GM12878 (cell line): ENCODE results near the gene BLACAT1. TPM values are rescaled to one million over a fixed set of nuclear protein-coding genes. Genes with fewer than 3 reads are reported as not detected.

Experiments
- ATAC-seq: fragments of 200-7000 bp; cut with Tn5 transposase; 3 replicates; pipeline ENCODE4 v1.9.1; 2020; ENCODE audit warnings: mild to moderate bottlenecking, moderate library complexity
- BruUV-seq: library from RNA; stranded (reverse); fragments of 400-500 nt; replicated peaks from 2 replicates; lab custom pipeline; 2021; lab: Mats Ljungman, UMichigan
- CTCF ChIA-PET: fragments of 300-600 bp; sonication (Branson Sonifier 250); formaldehyde crosslinking; extraction: SDS; loops from one replicate; lab custom pipeline; 2021; ENCODE audit warnings: inconsistent platforms; lab: Yijun Ruan, JAX
- POLR2A ChIA-PET: fragments of 350-600 bp; formaldehyde crosslinking; extraction: SDS; loops from one replicate; lab custom pipeline; 2021; ENCODE audit warnings: inconsistent platforms; lab: Charles Lee
- RAD21 ChIA-PET: fragments of 300-600 bp; sonication (Branson Sonifier 250); formaldehyde crosslinking; loops from one replicate; lab custom pipeline; 2023; ENCODE audit warnings: antibody characterized with exemption; ENCODE audit not compliant: unreplicated experiment; lab: Charles Lee
- SMC1A ChIA-PET: fragments of 300-600 bp; sonication (Branson Sonifier 250); formaldehyde crosslinking; loops from one replicate; lab custom pipeline; 2023; ENCODE audit not compliant: unreplicated experiment, uncharacterized antibody; lab: Charles Lee
- DNase-seq: peaks from one replicate; pipeline ENCODE4 v3.0.0-alpha.2; 2011; ENCODE audit warnings: low read depth, low spot score
- FAIRE-seq: peaks from 3 replicates; lab custom pipeline; 2011; peaks lifted over from hg19 to GRCh38; lab: Jason Lieb, UNC
- H2AFZ ChIP-seq: 2 replicates; pipeline ENCODE4 v1.6.0; 2011; ENCODE audit warnings: low read depth, low read length, control low read depth; ENCODE audit not compliant: control insufficient read depth
- H3K27ac ChIP-seq: 2 replicates; pipeline ENCODE4 v1.5.1; 2011; ENCODE audit warnings: control low read depth; ENCODE audit not compliant: control insufficient read depth, insufficient read depth
- H3K27me3 ChIP-seq, 2 experiments: replicated peaks in 1 of 2; 2 replicates each; pipeline versions ENCODE4 v1.6.0 to v1.6.1; 2011; ENCODE audit warnings: low read length in 1 of 2; ENCODE audit not compliant: control insufficient read depth in 2 of 2, insufficient read depth in 2 of 2
- H3K36me3 ChIP-seq, 2 experiments: 2 replicates each; pipeline ENCODE4 v1.5.1; 2011; ENCODE audit warnings: low read length in 1 of 2; ENCODE audit not compliant: control insufficient read depth in 2 of 2, insufficient read depth in 2 of 2
- H3K4me1 ChIP-seq: 2 replicates; pipeline ENCODE4 v1.6.1; 2011; ENCODE audit warnings: mild to moderate bottlenecking, low read length, moderate library complexity, mixed read lengths; ENCODE audit not compliant: control insufficient read depth, insufficient read depth
- H3K4me2 ChIP-seq: 2 replicates; pipeline ENCODE4 v1.6.0; 2011; ENCODE audit warnings: control low read depth; ENCODE audit not compliant: control insufficient read depth, insufficient read depth
- H3K4me3 ChIP-seq: fragments of 200-600 bp; sonication (generic); 2 replicates; pipeline ENCODE4 v1.5.1; 2016
- H3K79me2 ChIP-seq: 2 replicates; pipeline ENCODE4 v1.6.0; 2011; ENCODE audit warnings: low read length; ENCODE audit not compliant: control insufficient read depth, insufficient read depth
- H3K9ac ChIP-seq: 2 replicates; pipeline ENCODE4 v1.8.0; 2011; ENCODE audit warnings: low read length, control low read depth, mixed read lengths; ENCODE audit not compliant: control insufficient read depth, insufficient read depth
- H3K9me3 ChIP-seq: replicated peaks from 3 replicates; pipeline ENCODE4 v1.5.1; 2011; ENCODE audit warnings: mild to moderate bottlenecking, low read length; ENCODE audit not compliant: control insufficient read depth, insufficient read depth
- H4K20me1 ChIP-seq: 2 replicates; pipeline ENCODE4 v1.6.0; 2011; ENCODE audit not compliant: control insufficient read depth, insufficient read depth
- BRCA1 ChIP-seq: IDR thresholded peaks from 2 replicates; pipeline ENCODE4 v1.6.1; 2011; ENCODE audit warnings: low read depth, low read length, improper control_type of control experiment
- CREM ChIP-seq: IDR thresholded peaks from 2 replicates; pipeline ENCODE4 v1.6.1; 2014; ENCODE audit warnings: antibody characterized with exemption, low read depth
- LARP7 ChIP-seq: fragments of 450-650 bp; IDR thresholded peaks from 2 replicates; pipeline ENCODE4 v1.6.1; 2017; ENCODE audit warnings: mild to moderate bottlenecking
- MEF2B ChIP-seq: fragments of 450-650 bp; IDR thresholded peaks from 2 replicates; pipeline ENCODE4 v1.6.1; 2018; ENCODE audit warnings: mild to moderate bottlenecking, moderate library complexity; ENCODE audit not compliant: partially characterized antibody, poor library complexity, severe bottlenecking
- MYC ChIP-seq: IDR thresholded peaks from 2 replicates; pipeline ENCODE4 v1.6.1; 2011; ENCODE audit warnings: mild to moderate bottlenecking, low read length, moderate library complexity, inconsistent platforms; ENCODE audit not compliant: insufficient read depth, insufficient replicate concordance, insufficient read length, severe bottlenecking
- RUNX3 ChIP-seq: IDR thresholded peaks from 2 replicates; pipeline ENCODE4 v1.6.1; 2012; ENCODE audit warnings: low read length, inconsistent platforms
- SPI1 ChIP-seq: IDR thresholded peaks from 2 replicates; pipeline ENCODE4 v1.6.1; 2011; ENCODE audit warnings: low read depth, mild to moderate bottlenecking, low read length, moderate library complexity, borderline replicate concordance; ENCODE audit not compliant: insufficient read depth
- TCF7 ChIP-seq: IDR thresholded peaks from 2 replicates; pipeline ENCODE4 v1.6.1; 2014; ENCODE audit warnings: antibody characterized with exemption, borderline replicate concordance
- ZNF384 ChIP-seq: IDR thresholded peaks from 2 replicates; pipeline ENCODE4 v1.6.1; 2012; ENCODE audit warnings: low read depth, mild to moderate bottlenecking, low read length, improper control_type of control experiment, borderline replicate concordance
- WGBS: methylation state at CpG from one replicate; pipeline ENCODE4 v1.1.6; 2016; ENCODE audit warnings: low lambda C conversion rate; ENCODE audit not compliant: insufficient replicate concordance, insufficient coverage; ENCODE audit errors: missing lambda C conversion rate; 5-methylcytosine and 5-hydroxymethylcytosine counted together
- in situ Hi-C: fragments of 300-500 bp; cut with MboI; formaldehyde crosslinking; loops from 9 replicates; pipeline ENCODE4 v1.14.3; 2018; ENCODE audit warnings: mixed read lengths
- intact Hi-C: fragments of 100-400 bp; cut with micrococcal nuclease; formaldehyde crosslinking; loops from one replicate; pipeline ENCODE4 v1.14.2; 2022; ENCODE audit not compliant: unreplicated experiment
- polyA plus RNA-seq, 11 experiments: library from polyadenylated mRNA; depleted of rRNA in 4 of 11; unstranded in 6 of 11; stranded (reverse) in 5 of 11; fragments of >200 nt; fragmentation: Nextera tagmentation in 4 of 11; fragmentation: Illumina TruSeq in 1 of 11; extraction: Ambion mirVana in 4 of 11; extraction: Trizol in 1 of 11; gene quantifications; 1 replicate in 1 of 11; 2 replicates in 10 of 11; pipeline versions ENCODE4 v1.2.1 to v1.2.3, GENCODE V29; 2011 to 2016; ENCODE audit warnings: inconsistent platforms in 2 of 11, missing spikeins in 2 of 11, low read depth in 1 of 11
- total RNA-seq, 4 experiments: library from RNA; depleted of rRNA in 3 of 4; stranded (reverse); fragments of >200 nt in 3 of 4; fragmentation: Illumina TruSeq in 1 of 4; extraction: Trizol in 1 of 4; gene quantifications; 2 replicates each; pipeline versions ENCODE4 v1.2.1 to v1.2.3, GENCODE V29; 2013 to 2021

Gene BLACAT1
- total and polyA plus RNA-seq, 10 of the 15 experiments (the other 5 are each of a cell fraction or from before 2014, with no cell fraction given), result 0.04 to 1.6 (median 0.15) TPM; not detected in 1

DNA sequence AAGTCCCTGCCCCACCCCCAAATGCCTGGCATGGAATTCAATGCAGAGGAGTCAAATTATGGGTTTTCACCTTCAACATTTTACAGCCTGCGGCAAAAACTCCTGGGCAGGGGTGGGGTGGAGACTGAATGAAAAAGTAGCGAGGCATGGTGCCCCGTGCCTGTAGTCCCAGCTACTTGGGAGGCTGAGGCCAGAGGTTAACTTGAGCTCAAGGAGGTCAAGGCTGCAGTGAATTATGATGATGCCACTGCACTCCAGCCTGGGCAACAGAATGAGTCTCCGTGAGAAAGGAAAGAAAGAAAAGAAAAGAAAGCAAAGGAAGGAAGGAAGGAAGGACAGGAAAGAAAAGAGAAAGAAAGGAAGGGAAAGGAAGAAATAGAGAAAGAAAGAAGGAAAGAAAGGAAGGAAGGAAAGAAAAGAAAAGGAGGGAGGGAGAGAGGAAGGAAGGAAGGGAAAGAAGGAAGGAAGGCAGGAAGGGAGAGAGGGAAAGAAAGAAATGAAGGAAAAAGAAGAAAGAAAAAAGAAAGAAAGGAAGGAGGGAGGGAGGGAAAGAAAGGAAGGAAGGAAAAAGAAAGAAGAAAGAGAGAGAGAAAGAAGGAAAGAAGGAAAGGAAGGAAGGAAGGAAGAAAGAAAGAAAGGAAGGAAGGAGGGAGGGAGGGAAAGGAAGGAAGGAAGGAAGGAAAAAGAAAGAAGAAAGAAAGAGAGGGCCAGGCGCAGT is 45.1 kb downstream of the BLACAT1 start:
- no TSS peak for BruUV-seq
- ChIA-PET POLR2A (no interaction called here), RAD21 (interaction anchor here (0.8 to 1.6 kb wide), 4 partner anchors 14 to 86 kb away, joined by 3 to 6 read pairs (median 3); no protein-coding TSS in a partner anchor), CTCF (interaction anchor here (0.7 to 2.5 kb wide), 4 partner anchors 13 to 1719 kb away, joined by 3 to 14 read pairs (median 8); no protein-coding TSS in a partner anchor), SMC1A (interaction anchor here (1.0 to 1.1 kb wide), 2 partner anchors 14 to 71 kb away, joined by 3 read pairs; no protein-coding TSS in a partner anchor)
- Histone ChIP-seq H4K20me1 (no peaks in the 10 kb centered on the region; the same call in 1 of the 2 replicates), H3K4me1 (no peaks in the 10 kb centered on the region), H3K27ac (no peak overlapping the region), H2AFZ (no peak overlapping the region), H3K4me2 (no peak overlapping the region), H3K9ac (no peak overlapping the region), H3K79me2 (no peaks in the 10 kb centered on the region), H3K36me3 (no peaks in the 10 kb centered on the region), H3K9me3 (no peaks in the 10 kb centered on the region), H3K27me3 (peaks cover 0 to 5% of the 10 kb centered on the region in 2 experiments; a peak in 3 of 4 replicates), H3K4me3 (no peak overlapping the region)
- 42% methylated on average over 5 of the region's 5 CpGs for WGBS
- TF ChIP-seq LARP7 (no peak), MYC (no peak), MEF2B (no peak), RUNX3 (no peak), ZNF384 (no peak), TCF7 (no peak), CREM (no peak), BRCA1 (no peak), SPI1 (no peak)
- intact Hi-C loops (no loop called here), in situ Hi-C loops (no loop called here)
- FAIRE-seq (no peak), DNase-seq (no peak), ATAC-seq (no peak)
